Measurements from ENCODE around the gene TBCCD1. TPM values are rescaled to one million over a fixed set of nuclear protein-coding genes. Genes with fewer than 3 reads are reported as not detected.

The TBCCD1 gene
- total and polyA plus RNA-seq, 7 donors, result 4.6 to 10.8 (median 6.6) TPM

DNA sequence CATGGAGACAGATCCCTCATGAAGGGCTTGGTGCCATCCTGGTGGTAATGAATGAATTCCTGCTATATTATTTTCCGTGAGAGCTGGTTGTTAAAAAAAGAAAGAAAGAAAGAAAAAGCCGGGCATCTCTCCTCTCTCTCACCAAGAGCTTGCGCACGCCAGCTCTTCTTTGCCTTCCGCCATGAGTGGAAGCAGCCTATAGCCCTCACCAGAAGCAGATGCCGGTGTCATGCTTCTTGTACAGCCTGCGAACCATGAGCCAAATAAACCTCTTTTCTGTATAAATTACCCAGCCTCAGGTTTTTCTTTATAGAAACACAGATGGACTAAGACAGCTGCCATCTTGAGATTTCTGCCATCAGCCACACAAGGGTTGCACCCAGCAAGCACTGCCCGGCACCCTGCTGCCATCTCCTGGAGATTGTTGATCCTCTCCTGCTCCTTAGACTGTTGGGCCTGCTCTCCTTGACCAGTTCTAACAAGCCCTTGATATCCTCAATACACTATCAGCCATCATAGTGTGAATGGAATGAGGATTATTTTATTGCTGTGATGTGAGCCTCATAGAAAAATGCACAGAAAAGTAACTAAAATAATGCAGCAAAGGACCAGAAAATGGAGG lies 42.2 kb upstream of the TBCCD1 start:
- Histone ChIP-seq H3K27ac (no peak overlapping the region), H3K27me3 (ENCODE audit: insufficient read depth in 3 of 3, low read length in 2 of 3) (peaks cover 0 to 6% (median 0%) of the 10 kb centered on the region in 3 donors), H3K9me3 (no peaks in the 10 kb centered on the region), H3K36me3 (ENCODE audit: insufficient read depth in 1 of 2, low read depth in 1 of 2) (no peaks in the 10 kb centered on the region), H3K4me3 (no peak overlapping the region), H3K4me1 (no peaks in the 10 kb centered on the region)
- no peak for ATAC-seq
- intact Hi-C loops (cut with DNase I), result no loop called here
- TF ChIP-seq, protein P1, sequence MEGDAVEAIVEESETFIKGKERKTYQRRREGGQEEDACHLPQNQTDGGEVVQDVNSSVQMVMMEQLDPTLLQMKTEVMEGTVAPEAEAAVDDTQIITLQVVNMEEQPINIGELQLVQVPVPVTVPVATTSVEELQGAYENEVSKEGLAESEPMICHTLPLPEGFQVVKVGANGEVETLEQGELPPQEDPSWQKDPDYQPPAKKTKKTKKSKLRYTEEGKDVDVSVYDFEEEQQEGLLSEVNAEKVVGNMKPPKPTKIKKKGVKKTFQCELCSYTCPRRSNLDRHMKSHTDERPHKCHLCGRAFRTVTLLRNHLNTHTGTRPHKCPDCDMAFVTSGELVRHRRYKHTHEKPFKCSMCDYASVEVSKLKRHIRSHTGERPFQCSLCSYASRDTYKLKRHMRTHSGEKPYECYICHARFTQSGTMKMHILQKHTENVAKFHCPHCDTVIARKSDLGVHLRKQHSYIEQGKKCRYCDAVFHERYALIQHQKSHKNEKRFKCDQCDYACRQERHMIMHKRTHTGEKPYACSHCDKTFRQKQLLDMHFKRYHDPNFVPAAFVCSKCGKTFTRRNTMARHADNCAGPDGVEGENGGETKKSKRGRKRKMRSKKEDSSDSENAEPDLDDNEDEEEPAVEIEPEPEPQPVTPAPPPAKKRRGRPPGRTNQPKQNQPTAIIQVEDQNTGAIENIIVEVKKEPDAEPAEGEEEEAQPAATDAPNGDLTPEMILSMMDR (IDR thresholded peaks at IDR 0.05), result no peak
- WGBS, 3 donors, result 91 to 94% (median 91%) methylated on average over 8 of the region's 8 CpGs
- DNase-seq, result no peak

DNA sequence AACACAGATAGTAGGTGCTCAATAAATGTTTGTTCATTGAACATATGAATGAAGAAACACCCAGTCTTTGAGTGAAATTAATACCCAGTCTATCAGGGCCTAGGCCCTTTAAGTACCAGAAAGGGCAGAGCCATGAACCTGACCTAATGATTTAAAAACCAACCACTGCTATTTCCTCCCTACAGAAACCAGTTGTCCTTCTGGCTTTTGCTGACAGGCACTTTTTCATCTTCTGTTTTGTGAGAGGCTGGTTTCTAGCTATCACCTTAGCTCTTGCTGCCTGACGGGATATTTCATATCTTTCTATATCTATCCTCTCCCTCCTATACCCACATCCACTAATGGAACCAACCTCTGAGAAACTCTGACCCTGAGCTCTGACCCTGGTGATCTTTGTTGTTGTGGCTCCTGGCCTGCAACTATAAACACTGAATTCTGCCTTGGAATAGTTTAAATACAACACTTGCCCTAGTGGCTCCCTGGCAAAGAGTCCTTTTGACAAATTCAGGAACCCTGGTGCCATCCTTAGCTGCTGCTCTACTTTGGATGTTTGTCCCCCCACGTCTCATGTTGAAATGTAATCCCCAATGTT lies 41.6 kb upstream of the TBCCD1 start:
- no peak for DNase-seq
- TF ChIP-seq, protein P1 (IDR thresholded peaks at IDR 0.05), result no peak
- Histone ChIP-seq H3K9me3 (no peaks in the 10 kb centered on the region), H3K4me1 (no peaks in the 10 kb centered on the region), H3K27me3 (ENCODE audit: insufficient read depth in 3 of 3, low read length in 2 of 3) (peaks cover 0 to 5% (median 0%) of the 10 kb centered on the region in 3 donors), H3K4me3 (no peak overlapping the region), H3K36me3 (ENCODE audit: insufficient read depth in 1 of 2, low read depth in 1 of 2) (no peaks in the 10 kb centered on the region), H3K27ac (no peak overlapping the region)
- WGBS, 3 donors, result 84 to 85% (median 84%) methylated on average over 2 of the region's 2 CpGs
- ATAC-seq, result no peak
- intact Hi-C loops (cut with DNase I), result no loop called here

DNA sequence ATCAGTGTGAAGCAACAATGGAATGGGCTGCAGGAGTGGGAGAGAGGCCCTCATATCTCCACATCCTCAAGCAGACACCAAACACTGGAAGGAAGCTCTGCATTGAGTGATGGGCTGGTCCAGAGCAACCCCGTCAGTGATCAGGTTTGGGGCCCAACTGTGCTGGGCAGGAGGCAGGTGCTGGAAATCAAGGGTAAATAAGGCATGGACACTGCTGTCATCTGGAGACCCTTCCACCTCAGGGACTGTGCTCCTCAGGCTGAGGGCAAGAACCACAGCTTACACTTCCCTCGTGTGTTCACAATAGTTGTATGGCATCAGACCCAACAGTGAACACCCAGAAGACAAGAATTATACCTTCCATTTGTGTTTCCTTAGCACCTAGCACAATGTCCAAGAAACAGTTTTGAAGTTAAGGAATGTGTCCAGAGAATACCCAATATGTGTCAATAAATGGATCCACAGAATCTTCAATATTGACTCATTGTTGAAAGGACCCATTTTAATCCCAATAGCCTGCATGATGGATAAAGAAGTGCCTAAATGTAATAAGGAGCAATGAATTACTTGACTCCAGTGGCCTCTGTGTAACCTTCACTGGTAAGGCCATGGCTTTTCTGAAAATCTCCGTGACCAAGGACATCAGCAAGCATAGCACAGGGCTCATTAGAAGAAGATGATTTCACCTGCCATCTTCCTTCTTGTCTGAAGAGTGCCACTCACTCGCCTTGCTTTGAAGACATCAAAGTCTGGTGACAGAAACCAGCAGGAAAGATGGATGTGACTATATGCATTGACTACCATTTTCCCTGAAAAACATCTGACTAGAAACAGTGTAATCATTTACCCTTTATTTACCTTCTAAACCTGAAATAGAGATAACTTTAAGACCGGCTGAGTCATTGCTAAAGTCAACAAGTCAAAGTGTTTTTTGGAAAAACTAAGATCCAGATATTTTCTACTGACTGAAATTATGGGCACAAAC lies 38.7 kb upstream of the TBCCD1 start:
- no peaks in the 10 kb centered on the region for H3K36me3 ChIP-seq (ENCODE audit: insufficient read depth in 1 of 2, low read depth in 1 of 2)
- TF ChIP-seq, protein P1 (IDR thresholded peaks at IDR 0.05), result no peak
- no peaks in the 10 kb centered on the region for H3K4me1 ChIP-seq
- intact Hi-C loops (cut with DNase I), result no loop called here
- no peak overlapping the region for H3K4me3 ChIP-seq
- H3K27me3 ChIP-seq (ENCODE audit: insufficient read depth in 3 of 3, low read length in 2 of 3), result no peaks in the 10 kb centered on the region
- WGBS, 3 donors, result 82 to 85% (median 84%) methylated on average over 5 of the region's 5 CpGs
- no peak for ATAC-seq
- no peaks in the 10 kb centered on the region for H3K9me3 ChIP-seq
- H3K27ac ChIP-seq, result no peak overlapping the region
- no peak for DNase-seq

DNA sequence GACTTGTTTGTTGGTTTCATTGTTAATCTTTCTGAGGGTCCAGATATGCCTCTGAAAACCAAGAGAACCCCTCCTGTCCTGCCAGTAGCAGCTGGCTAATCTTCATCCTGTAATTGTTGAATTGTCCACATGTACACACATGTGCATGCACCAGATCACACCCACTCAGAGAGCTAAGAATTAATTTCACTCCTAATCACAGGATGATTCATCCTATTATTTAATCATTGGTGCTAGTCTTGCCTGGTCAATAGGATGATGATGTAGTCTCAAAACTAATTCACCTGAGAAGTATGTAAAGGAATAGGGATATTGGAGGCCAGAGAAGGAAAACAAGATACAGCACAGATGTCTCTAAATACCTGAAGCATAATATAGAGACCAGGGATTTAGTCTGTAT lies 37.9 kb upstream of the TBCCD1 start:
- H3K27me3 ChIP-seq (ENCODE audit: insufficient read depth in 3 of 3, low read length in 2 of 3), result no peaks in the 10 kb centered on the region
- ATAC-seq (no peak), DNase-seq (no peak)
- no peak overlapping the region for H3K27ac ChIP-seq
- H3K4me1 ChIP-seq, result no peaks in the 10 kb centered on the region
- H3K9me3 ChIP-seq, result no peaks in the 10 kb centered on the region
- intact Hi-C loops (cut with DNase I), result no loop called here
- no peaks in the 10 kb centered on the region for H3K36me3 ChIP-seq (ENCODE audit: insufficient read depth in 1 of 2, low read depth in 1 of 2)
- TF ChIP-seq, protein P1 (IDR thresholded peaks at IDR 0.05), result no peak
- no peak overlapping the region for H3K4me3 ChIP-seq
